IMR-90 (cell line): Measurements from ENCODE around the gene SDK1. TPM values are rescaled to one million over a fixed set of nuclear protein-coding genes. Genes with fewer than 3 reads are reported as not detected.

Experiments used
- ATAC-seq: fragments of 200-7000 bp; cut with Tn5 transposase; 2 replicates; pipeline ENCODE4 v1.9.1; 2020; ENCODE audit warnings: low read depth, mild to moderate bottlenecking, moderate library complexity
- BruUV-seq: library from RNA; stranded (reverse); fragments of 400-500 nt; replicated peaks from 2 replicates; lab custom pipeline; 2021; lab: Mats Ljungman, UMichigan
- CTCF ChIA-PET: fragments of 300-600 bp; formaldehyde crosslinking; extraction: SDS; loops from one replicate; lab custom pipeline; 2021; ENCODE audit warnings: antibody characterized with exemption; lab: Yijun Ruan, JAX
- POLR2A ChIA-PET: fragments of 300-600 bp; sonication (Branson Sonifier 250); formaldehyde crosslinking; loops from one replicate; lab custom pipeline; 2022; ENCODE audit warnings: antibody characterized with exemption; ENCODE audit not compliant: unreplicated experiment; lab: Charles Lee
- DNase-seq: peaks from one replicate; pipeline ENCODE4 v3.0.0; 2013
- H2AFZ ChIP-seq: replicated peaks from 2 replicates; pipeline ENCODE3; 2013; ENCODE audit warnings: low read length, mild to moderate bottlenecking; ENCODE audit not compliant: poor library complexity
- H2AK5ac ChIP-seq: 2 replicates; pipeline ENCODE4 v1.6.1; 2013; ENCODE audit warnings: low read depth, low read length, inconsistent platforms
- H2AK9ac ChIP-seq: replicated peaks from 2 replicates; pipeline ENCODE3; 2013; ENCODE audit warnings: mild to moderate bottlenecking, low read depth, low read length, moderate library complexity; ENCODE audit not compliant: poor library complexity
- H2BK120ac ChIP-seq: 2 replicates; pipeline ENCODE4 v1.6.1; 2013; ENCODE audit warnings: low read depth, low read length, inconsistent platforms
- H2BK15ac ChIP-seq: 3 replicates; pipeline ENCODE4 v1.6.1; 2013; ENCODE audit warnings: low read depth, low read length, inconsistent platforms
- H2BK20ac ChIP-seq: 2 replicates; pipeline ENCODE4 v1.6.1; 2013; ENCODE audit warnings: low read depth, mild to moderate bottlenecking, inconsistent platforms, low read length, moderate library complexity
- H2BK5ac ChIP-seq: 2 replicates; pipeline ENCODE4 v1.6.1; 2013; ENCODE audit warnings: mild to moderate bottlenecking, low read depth, low read length, inconsistent platforms; ENCODE audit not compliant: poor library complexity, severe bottlenecking
- H3K14ac ChIP-seq: replicated peaks from 2 replicates; pipeline ENCODE4 v1.6.1; 2013; ENCODE audit warnings: low read depth, low read length, inconsistent platforms
- H3K18ac ChIP-seq: 2 replicates; pipeline ENCODE4 v1.6.1; 2013; ENCODE audit warnings: low read depth, low read length, control low read depth
- H3K23ac ChIP-seq: 2 replicates; pipeline ENCODE4 v1.6.1; 2013; ENCODE audit warnings: low read depth, low read length, inconsistent platforms
- H3K27ac ChIP-seq: 2 replicates; pipeline ENCODE4 v1.5.1; 2013; ENCODE audit warnings: mild to moderate bottlenecking, control low read depth, low read length; ENCODE audit not compliant: insufficient read depth
- H3K27me3 ChIP-seq: 2 replicates; pipeline ENCODE4 v1.6.1; 2013; ENCODE audit warnings: low read length; ENCODE audit not compliant: control insufficient read depth, insufficient read depth
- H3K36me3 ChIP-seq: 2 replicates; pipeline ENCODE4 v1.6.1; 2013; ENCODE audit warnings: low read length, mixed read lengths; ENCODE audit not compliant: control insufficient read depth, insufficient read depth
- H3K4ac ChIP-seq: 2 replicates; pipeline ENCODE4 v1.6.1; 2013; ENCODE audit warnings: low read depth, low read length, inconsistent platforms
- H3K4me1 ChIP-seq: 2 replicates; pipeline ENCODE4 v1.6.1; 2013; ENCODE audit warnings: low read length, mixed read lengths; ENCODE audit not compliant: control insufficient read depth, insufficient read depth
- H3K4me2 ChIP-seq: 2 replicates; pipeline ENCODE4 v1.6.1; 2013; ENCODE audit warnings: low read depth, mild to moderate bottlenecking, control low read depth, low read length, moderate library complexity
- H3K4me3 ChIP-seq: 2 replicates; pipeline ENCODE4 v1.5.1; 2013; ENCODE audit warnings: low read depth, mild to moderate bottlenecking, control low read depth, low read length, moderate library complexity; ENCODE audit not compliant: insufficient read depth
- H3K56ac ChIP-seq: 2 replicates; pipeline ENCODE4 v1.6.1; 2013; ENCODE audit warnings: low read length, inconsistent platforms; ENCODE audit not compliant: insufficient read depth; ENCODE audit errors: extremely low read depth
- H3K79me1 ChIP-seq, 2 experiments: 2 replicates each; pipeline ENCODE4 v1.6.1; 2013; ENCODE audit warnings: low read length in 2 of 2, inconsistent platforms in 1 of 2, low read depth in 1 of 2
- H3K9ac ChIP-seq: 2 replicates; pipeline ENCODE4 v1.6.1; 2013; ENCODE audit warnings: low read depth, low read length, control low read depth
- H3K9me1 ChIP-seq: 2 replicates; pipeline ENCODE4 v1.6.1; 2013; ENCODE audit warnings: low read length, inconsistent platforms; ENCODE audit not compliant: insufficient read depth
- H3K9me3 ChIP-seq: 2 replicates; pipeline ENCODE4 v1.6.1; 2013; ENCODE audit warnings: low read length; ENCODE audit not compliant: control insufficient read depth, insufficient read depth
- H4K20me1 ChIP-seq: 2 replicates; pipeline ENCODE4 v1.6.1; 2013; ENCODE audit warnings: low read length, inconsistent platforms; ENCODE audit not compliant: insufficient read depth
- H4K5ac ChIP-seq: 2 replicates; pipeline ENCODE4 v1.6.1; 2013; ENCODE audit warnings: mild to moderate bottlenecking, low read depth, low read length, control low read depth
- H4K8ac ChIP-seq, 2 experiments: 2 replicates each; pipeline ENCODE4 v1.6.1; 2013; ENCODE audit warnings: low read depth in 2 of 2, low read length in 2 of 2, control low read depth in 1 of 2, inconsistent platforms in 1 of 2
- H4K91ac ChIP-seq: 2 replicates; pipeline ENCODE4 v1.6.1; 2013; ENCODE audit warnings: low read depth, low read length, inconsistent platforms; ENCODE audit not compliant: insufficient read depth
- BHLHE40 ChIP-seq: fragments of 150-350 bp; IDR thresholded peaks from 2 replicates; pipeline ENCODE4 v1.6.1; 2016; ENCODE audit warnings: mild to moderate bottlenecking, low read depth, low read length
- FOS ChIP-seq: fragments of 150-350 bp; IDR thresholded peaks from 2 replicates; pipeline ENCODE4 v1.6.1; 2016; ENCODE audit warnings: low read depth, low read length
- MXI1 ChIP-seq: IDR thresholded peaks from 2 replicates; pipeline ENCODE4 v1.6.1; 2012; ENCODE audit warnings: low read depth, mild to moderate bottlenecking, low read length, moderate library complexity, borderline replicate concordance
- RFX5 ChIP-seq: IDR thresholded peaks from 2 replicates; pipeline ENCODE4 v1.8.0; 2012; ENCODE audit warnings: low read depth, mild to moderate bottlenecking, low read length, moderate library complexity
- WGBS, 2 experiments: methylation state at CpG; one replicate each; pipeline versions ENCODE4 v1.1.5 to v1.1.7; 2013; ENCODE audit warnings: missing lambda C conversion rate in 2 of 2; ENCODE audit not compliant: insufficient read length in 1 of 2; ENCODE audit errors: extremely low coverage in 2 of 2; 5-methylcytosine and 5-hydroxymethylcytosine counted together
- dilution Hi-C: fragments of 300-500 bp; cut with HindIII; formaldehyde crosslinking; loops from one replicate; pipeline ENCODE4 v1.14.3; 2018; ENCODE audit warnings: low sequenced_read_pairs; ENCODE audit not compliant: unreplicated experiment
- in situ Hi-C: fragments of 300-500 bp; cut with MboI; formaldehyde crosslinking; loops from 3 replicates; pipeline ENCODE4 v1.14.3; 2019; ENCODE audit warnings: low sequenced_read_pairs, inconsistent platforms, mixed read lengths
- intact Hi-C: fragments of 100-400 bp; cut with micrococcal nuclease; formaldehyde crosslinking; loops from 2 replicates; pipeline ENCODE4 v1.10.0; 2022
- polyA plus RNA-seq, 3 experiments: library from polyadenylated mRNA; depleted of rRNA; stranded (reverse); fragments of >200 nt; gene quantifications; 2 replicates each; pipeline ENCODE4 v1.2.3, GENCODE V29; 2012; ENCODE audit warnings: low replicate concordance in 1 of 3
- total RNA-seq: library from RNA; depleted of rRNA; stranded (reverse); fragments of >200 nt; gene quantifications from 2 replicates; pipeline ENCODE4 v1.2.3, GENCODE V29; 2012
- TF ChIP-seq, protein P1 (sequence below): fragments of 150-350 bp; IDR thresholded peaks from 2 replicates; pipeline ENCODE4 v1.6.1; 2016; ENCODE audit warnings: low read depth, mild to moderate bottlenecking, low read length, moderate library complexity, borderline replicate concordance
- TF ChIP-seq, protein P2 (sequence below): conservative IDR thresholded peaks from 2 replicates; pipeline ENCODE4 v1.5.1; 2012; ENCODE audit warnings: mild to moderate bottlenecking, low read depth, low read length, improper control_type of control experiment
- TF ChIP-seq, protein P3 (sequence below): fragments of 150-350 bp; IDR thresholded peaks from 2 replicates; pipeline ENCODE4 v1.6.1; 2017; ENCODE audit warnings: mild to moderate bottlenecking, antibody characterized with exemption, low read length, low read depth

Gene SDK1
- total and polyA plus RNA-seq, 2 of the 4 experiments (the other 2 are of a cell fraction), result 1.5 to 1.6 TPM

DNA sequence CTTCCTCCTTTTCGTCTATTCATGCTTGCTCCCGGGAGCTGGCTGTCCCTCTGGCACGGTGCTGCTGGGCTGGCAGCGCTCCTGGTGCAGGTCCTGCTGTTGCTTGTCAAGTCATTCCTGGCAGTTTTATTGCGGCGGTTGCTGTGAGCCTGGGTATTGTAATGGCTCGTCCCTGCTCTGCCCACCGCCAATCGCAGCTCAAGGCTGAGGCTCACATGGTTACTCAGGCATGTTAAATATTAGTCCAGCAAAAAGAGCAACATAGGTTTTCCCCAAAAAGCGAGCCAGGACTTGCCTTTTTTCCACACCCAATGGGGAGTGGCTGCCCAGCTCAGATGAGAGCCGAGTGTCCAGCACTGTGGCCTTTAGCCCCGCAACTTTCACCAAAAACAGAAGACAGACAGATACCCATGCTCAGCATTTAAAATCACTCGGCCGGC lies 888.1 kb downstream of the SDK1 start:
- no peak overlapping the region for H2BK20ac ChIP-seq
- no peak overlapping the region for H3K18ac ChIP-seq
- no peak overlapping the region for H3K27ac ChIP-seq
- no peaks in the 10 kb centered on the region for H3K79me1 ChIP-seq
- no peak overlapping the region for H2BK5ac ChIP-seq
- no peak overlapping the region for H3K4me2 ChIP-seq
- H2BK15ac ChIP-seq, result no peak overlapping the region
- DNase-seq (peak; percentile 2), ATAC-seq (peak; percentile 27; the same call in 1 of the 2 replicates)
- no peak overlapping the region for H2AFZ ChIP-seq
- H3K9me3 ChIP-seq, result peaks cover 7% of the 10 kb centered on the region
- H3K56ac ChIP-seq, result no peak overlapping the region
- H4K8ac ChIP-seq, result no peak overlapping the region
- dilution Hi-C loops (no loop called here), intact Hi-C loops (no loop called here), in situ Hi-C loops (no loop called here)
- WGBS, 2 experiments, result 25% methylated on average over 6 of the region's 14 CpGs; no CpG with 5 or more reads in 1 of the 2 experiments
- no peak overlapping the region for H2BK120ac ChIP-seq
- no peaks in the 10 kb centered on the region for H3K36me3 ChIP-seq
- H3K27me3 ChIP-seq, result no peaks in the 10 kb centered on the region
- CTCF ChIA-PET, result no interaction called here
- H4K20me1 ChIP-seq, result no peaks in the 10 kb centered on the region
- no peak overlapping the region for H2AK5ac ChIP-seq
- no peak overlapping the region for H4K91ac ChIP-seq
- H4K5ac ChIP-seq, result no peak overlapping the region
- POLR2A ChIA-PET, result no interaction called here
- H2AK9ac ChIP-seq, result no peak overlapping the region
- H3K14ac ChIP-seq, result no peak overlapping the region
- no TSS peak for BruUV-seq
- H3K23ac ChIP-seq, result no peak overlapping the region
- no peaks in the 10 kb centered on the region for H3K9me1 ChIP-seq
- H3K4ac ChIP-seq, result no peak overlapping the region
- no peak overlapping the region for H3K4me3 ChIP-seq
- TF ChIP-seq, protein P1, sequence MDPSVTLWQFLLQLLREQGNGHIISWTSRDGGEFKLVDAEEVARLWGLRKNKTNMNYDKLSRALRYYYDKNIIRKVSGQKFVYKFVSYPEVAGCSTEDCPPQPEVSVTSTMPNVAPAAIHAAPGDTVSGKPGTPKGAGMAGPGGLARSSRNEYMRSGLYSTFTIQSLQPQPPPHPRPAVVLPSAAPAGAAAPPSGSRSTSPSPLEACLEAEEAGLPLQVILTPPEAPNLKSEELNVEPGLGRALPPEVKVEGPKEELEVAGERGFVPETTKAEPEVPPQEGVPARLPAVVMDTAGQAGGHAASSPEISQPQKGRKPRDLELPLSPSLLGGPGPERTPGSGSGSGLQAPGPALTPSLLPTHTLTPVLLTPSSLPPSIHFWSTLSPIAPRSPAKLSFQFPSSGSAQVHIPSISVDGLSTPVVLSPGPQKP, result no peak
- TF ChIP-seq RFX5 (no peak), FOS (no peak), BHLHE40 (no peak), MXI1 (no peak)
- TF ChIP-seq, protein P2, sequence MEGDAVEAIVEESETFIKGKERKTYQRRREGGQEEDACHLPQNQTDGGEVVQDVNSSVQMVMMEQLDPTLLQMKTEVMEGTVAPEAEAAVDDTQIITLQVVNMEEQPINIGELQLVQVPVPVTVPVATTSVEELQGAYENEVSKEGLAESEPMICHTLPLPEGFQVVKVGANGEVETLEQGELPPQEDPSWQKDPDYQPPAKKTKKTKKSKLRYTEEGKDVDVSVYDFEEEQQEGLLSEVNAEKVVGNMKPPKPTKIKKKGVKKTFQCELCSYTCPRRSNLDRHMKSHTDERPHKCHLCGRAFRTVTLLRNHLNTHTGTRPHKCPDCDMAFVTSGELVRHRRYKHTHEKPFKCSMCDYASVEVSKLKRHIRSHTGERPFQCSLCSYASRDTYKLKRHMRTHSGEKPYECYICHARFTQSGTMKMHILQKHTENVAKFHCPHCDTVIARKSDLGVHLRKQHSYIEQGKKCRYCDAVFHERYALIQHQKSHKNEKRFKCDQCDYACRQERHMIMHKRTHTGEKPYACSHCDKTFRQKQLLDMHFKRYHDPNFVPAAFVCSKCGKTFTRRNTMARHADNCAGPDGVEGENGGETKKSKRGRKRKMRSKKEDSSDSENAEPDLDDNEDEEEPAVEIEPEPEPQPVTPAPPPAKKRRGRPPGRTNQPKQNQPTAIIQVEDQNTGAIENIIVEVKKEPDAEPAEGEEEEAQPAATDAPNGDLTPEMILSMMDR, result no peak
- TF ChIP-seq, protein P3, sequence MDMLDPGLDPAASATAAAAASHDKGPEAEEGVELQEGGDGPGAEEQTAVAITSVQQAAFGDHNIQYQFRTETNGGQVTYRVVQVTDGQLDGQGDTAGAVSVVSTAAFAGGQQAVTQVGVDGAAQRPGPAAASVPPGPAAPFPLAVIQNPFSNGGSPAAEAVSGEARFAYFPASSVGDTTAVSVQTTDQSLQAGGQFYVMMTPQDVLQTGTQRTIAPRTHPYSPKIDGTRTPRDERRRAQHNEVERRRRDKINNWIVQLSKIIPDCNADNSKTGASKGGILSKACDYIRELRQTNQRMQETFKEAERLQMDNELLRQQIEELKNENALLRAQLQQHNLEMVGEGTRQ, result no peak
- no peak overlapping the region for H3K9ac ChIP-seq
- H3K4me1 ChIP-seq, result no peaks in the 10 kb centered on the region
